ENCODE results near the gene STARD13. TPM values are rescaled to one million over a fixed set of nuclear protein-coding genes. Genes with fewer than 3 reads are reported as not detected.

Gene STARD13
- total and polyA plus RNA-seq, 9 donors = 7.2 to 31.5 (median 14.0) TPM

DNA sequence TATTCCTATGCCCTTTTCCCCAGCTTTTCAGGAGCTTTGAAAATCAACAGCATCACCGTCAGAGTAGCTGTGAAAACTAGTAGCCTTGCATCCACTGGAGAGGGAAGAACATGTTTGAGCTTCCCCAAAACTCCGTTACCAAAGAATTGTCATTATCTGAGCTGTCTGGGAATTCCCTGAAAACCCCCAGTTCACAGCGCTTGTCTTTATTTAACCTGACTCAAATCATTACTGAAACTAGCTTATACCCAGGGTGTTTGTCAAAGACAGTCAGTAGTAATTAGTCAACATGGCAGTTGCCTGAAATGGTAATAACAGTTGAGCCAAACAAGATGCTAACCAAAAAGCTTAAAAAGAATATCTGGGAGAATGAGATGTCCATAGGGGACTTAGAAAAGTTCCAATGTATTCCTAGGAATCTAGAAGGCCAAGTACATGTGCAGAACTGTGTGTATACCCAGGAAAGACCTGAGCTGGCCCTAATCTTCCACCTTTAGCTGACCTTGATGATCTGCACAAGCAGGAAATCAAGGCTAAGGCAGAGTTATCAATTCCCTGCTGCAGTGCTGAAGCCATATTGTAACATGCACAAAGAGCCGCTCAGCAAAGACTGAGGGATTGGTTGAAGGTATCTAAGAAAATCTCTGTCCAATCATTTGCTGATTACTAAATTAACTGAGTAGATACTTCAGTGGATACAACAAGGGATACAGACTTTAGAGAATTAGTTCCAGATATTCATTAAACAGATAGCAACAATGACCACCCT is 138.5 kb downstream of the STARD13 start:
- H3K4me1 ChIP-seq (ENCODE audit: insufficient read depth) = peaks cover 2% of the 10 kb centered on the region

GRCh38 chr13:33145667-33146066 is 139.9 kb downstream of the STARD13 start:
- no peak for DNase-seq
- Histone ChIP-seq H3K27me3 (no peaks in the 10 kb centered on the region), H3K36me3 (no peaks in the 10 kb centered on the region), H3K9me3 (no peaks in the 10 kb centered on the region), H3K4me1 (ENCODE audit: insufficient read depth) (peaks cover 2% of the 10 kb centered on the region), H3K4me3 (no peak overlapping the region), H3K27ac (no peak overlapping the region)
- WGBS, 3 donors = 91 to 95% (median 94%) methylated on average over 4 of the region's 4 CpGs
- intact Hi-C loops (cut with DNase I) = no loop called here
- TF ChIP-seq POLR2A (IDR thresholded peaks at IDR 0.05) (no peak), EP300 (IDR thresholded peaks at IDR 0.05) (no peak)
- TF ChIP-seq, protein P1, sequence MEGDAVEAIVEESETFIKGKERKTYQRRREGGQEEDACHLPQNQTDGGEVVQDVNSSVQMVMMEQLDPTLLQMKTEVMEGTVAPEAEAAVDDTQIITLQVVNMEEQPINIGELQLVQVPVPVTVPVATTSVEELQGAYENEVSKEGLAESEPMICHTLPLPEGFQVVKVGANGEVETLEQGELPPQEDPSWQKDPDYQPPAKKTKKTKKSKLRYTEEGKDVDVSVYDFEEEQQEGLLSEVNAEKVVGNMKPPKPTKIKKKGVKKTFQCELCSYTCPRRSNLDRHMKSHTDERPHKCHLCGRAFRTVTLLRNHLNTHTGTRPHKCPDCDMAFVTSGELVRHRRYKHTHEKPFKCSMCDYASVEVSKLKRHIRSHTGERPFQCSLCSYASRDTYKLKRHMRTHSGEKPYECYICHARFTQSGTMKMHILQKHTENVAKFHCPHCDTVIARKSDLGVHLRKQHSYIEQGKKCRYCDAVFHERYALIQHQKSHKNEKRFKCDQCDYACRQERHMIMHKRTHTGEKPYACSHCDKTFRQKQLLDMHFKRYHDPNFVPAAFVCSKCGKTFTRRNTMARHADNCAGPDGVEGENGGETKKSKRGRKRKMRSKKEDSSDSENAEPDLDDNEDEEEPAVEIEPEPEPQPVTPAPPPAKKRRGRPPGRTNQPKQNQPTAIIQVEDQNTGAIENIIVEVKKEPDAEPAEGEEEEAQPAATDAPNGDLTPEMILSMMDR (IDR thresholded peaks at IDR 0.05) = no peak

More for the DNA sequence above, 138.5 kb downstream of the STARD13 start:
- TF ChIP-seq EP300 (IDR thresholded peaks at IDR 0.05) (no peak), POLR2A (IDR thresholded peaks at IDR 0.05) (no peak)
- TF ChIP-seq, protein P1 (IDR thresholded peaks at IDR 0.05) = no peak
- Histone ChIP-seq H3K9me3 (no peaks in the 10 kb centered on the region), H3K27me3 (no peaks in the 10 kb centered on the region), H3K4me3 (no peak overlapping the region), H3K27ac (no peak overlapping the region), H3K36me3 (no peaks in the 10 kb centered on the region)
- no peak for DNase-seq
- WGBS, 3 donors = 95 to 97% (median 96%) methylated on average over 4 of the region's 4 CpGs
- intact Hi-C loops (cut with DNase I) = no loop called here

DNA sequence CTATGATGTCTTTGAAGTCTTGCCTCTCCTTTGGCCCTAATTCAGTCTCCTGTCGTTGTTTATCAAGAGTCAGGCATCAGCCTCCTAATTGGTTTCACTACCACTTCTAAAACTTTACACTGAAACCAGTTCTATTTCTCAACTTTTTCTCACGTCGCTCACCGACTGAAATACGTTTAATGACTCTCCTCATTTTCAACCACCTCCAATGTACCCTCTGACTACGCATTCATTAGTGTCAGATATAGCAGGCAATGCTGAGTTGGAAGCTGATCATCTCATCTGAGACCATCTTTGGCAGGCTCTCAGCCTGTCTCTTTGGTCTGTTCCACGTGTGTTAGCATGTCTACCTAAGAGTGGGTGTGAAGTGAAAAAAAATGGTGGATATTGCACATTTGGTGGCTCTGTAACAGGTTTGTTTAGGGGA is 141.2 kb downstream of the STARD13 start:
- H3K4me1 ChIP-seq (ENCODE audit: insufficient read depth) = no peaks in the 10 kb centered on the region

DNA sequence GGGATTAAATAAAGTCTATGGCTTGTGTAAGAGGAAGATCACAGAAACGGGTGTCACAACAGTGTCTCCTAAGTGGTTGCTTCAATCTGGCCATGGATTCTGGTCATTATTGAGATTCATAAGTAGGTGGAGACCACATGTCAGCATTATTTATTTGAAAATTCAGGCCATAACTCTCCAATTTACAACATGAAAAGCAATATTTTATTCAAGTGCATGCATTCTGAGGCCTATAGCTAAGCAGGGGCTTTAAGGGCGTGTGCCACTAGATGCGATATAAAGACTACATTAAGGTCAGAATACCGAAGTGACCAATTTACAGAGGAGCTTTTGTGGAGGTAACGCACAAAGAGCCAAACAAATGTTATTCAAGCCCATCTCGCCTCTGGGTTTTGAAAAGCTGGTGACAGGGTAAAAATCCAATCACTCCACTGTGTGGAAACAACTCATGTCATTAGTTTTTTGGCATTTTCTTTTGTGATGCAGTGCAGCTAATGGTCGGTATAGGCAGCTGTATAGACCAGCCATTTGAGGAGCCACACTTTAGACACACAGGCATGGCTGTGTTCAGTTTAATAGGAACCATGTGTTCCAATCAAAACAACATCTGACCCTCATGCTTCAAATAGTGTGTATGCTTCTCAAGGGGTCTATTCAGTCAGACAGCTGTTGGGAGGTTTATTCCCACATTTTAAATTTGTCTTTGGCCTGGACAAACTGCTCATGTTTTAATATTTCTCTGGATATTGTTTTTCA is 145.6 kb downstream of the STARD13 start:
- intact Hi-C loops (cut with DNase I) = no loop called here
- Histone ChIP-seq H3K9me3 (no peaks in the 10 kb centered on the region), H3K36me3 (no peaks in the 10 kb centered on the region), H3K4me1 (ENCODE audit: insufficient read depth) (no peaks in the 10 kb centered on the region), H3K4me3 (no peak overlapping the region), H3K27ac (no peak overlapping the region), H3K27me3 (no peaks in the 10 kb centered on the region)
- TF ChIP-seq EP300 (IDR thresholded peaks at IDR 0.05) (no peak), POLR2A (IDR thresholded peaks at IDR 0.05) (no peak)
- TF ChIP-seq, protein P1 (IDR thresholded peaks at IDR 0.05) = no peak
- DNase-seq = no peak
- WGBS, 3 donors = 90 to 96% (median 93%) methylated on average over 7 of the region's 7 CpGs

More for the DNA sequence above, 141.2 kb downstream of the STARD13 start:
- DNase-seq = no peak
- TF ChIP-seq, protein P1 (IDR thresholded peaks at IDR 0.05) = no peak
- intact Hi-C loops (cut with DNase I) = no loop called here
- Histone ChIP-seq H3K9me3 (no peaks in the 10 kb centered on the region), H3K27me3 (no peaks in the 10 kb centered on the region), H3K36me3 (no peaks in the 10 kb centered on the region), H3K27ac (no peak overlapping the region), H3K4me3 (no peak overlapping the region)
- 90 to 96% (median 92%) methylated on average over 7 of the region's 7 CpGs for WGBS, 3 donors
